Right lobe of liver (tissue), 6 donors: ENCODE results near the gene CCDC190. TPM values are rescaled to one million over a fixed set of nuclear protein-coding genes. Genes with fewer than 3 reads are reported as not detected.

ENCODE experiments used
- ATAC-seq, 4 donors: fragments of 200-7000 bp; cut with Tn5 transposase; one replicate each; pipeline ENCODE4 v1.9.1; 2020; ENCODE audit warnings: mild to moderate bottlenecking in 4 of 4, moderate library complexity in 4 of 4
- DNase-seq, 3 donors: peaks; one replicate each; pipeline ENCODE4 v3.0.0-alpha.2; 2020
- H3K27ac ChIP-seq, 3 donors: fragments of 200-600 bp; one replicate each; pipeline ENCODE4 v1.8.0; 2022
- H3K27me3 ChIP-seq, 2 donors: fragments of 200-600 bp; one replicate each; pipeline ENCODE4 v1.8.0; 2022
- H3K36me3 ChIP-seq, 4 donors: fragments of 200-600 bp; sonication (generic) in 1 of 4; one replicate each; pipeline versions ENCODE4 v1.5.1 to v1.8.0; 2017 to 2022; ENCODE audit warnings: control low read depth in 1 of 4
- H3K4me1 ChIP-seq, 4 donors: fragments of 200-600 bp; sonication (generic) in 1 of 4; one replicate each; pipeline versions ENCODE4 v1.5.1 to v1.8.0; 2017 to 2022; ENCODE audit warnings: control low read depth in 1 of 4
- H3K4me3 ChIP-seq, 3 donors: fragments of 200-600 bp; one replicate each; pipeline ENCODE4 v1.8.0; 2022
- H3K9me3 ChIP-seq, 4 donors: fragments of 200-600 bp; sonication (generic) in 1 of 4; one replicate each; pipeline versions ENCODE4 v1.5.1 to v1.8.0; 2017 to 2022; ENCODE audit warnings: control low read depth in 1 of 4
- POLR2A ChIP-seq: fragments of 450-650 bp; IDR thresholded peaks from one replicate; pipeline ENCODE4 v1.6.1; 2017; ENCODE audit warnings: antibody characterized with exemption, mild to moderate bottlenecking
- WGBS: methylation state at CpG from one replicate; pipeline ENCODE4 v1.1.6; 2018; ENCODE audit warnings: low coverage, low lambda C conversion rate; ENCODE audit not compliant: insufficient coverage; ENCODE audit errors: missing lambda C conversion rate; 5-methylcytosine and 5-hydroxymethylcytosine counted together
- intact Hi-C, 2 donors: fragments of 100-400 bp; cut with DNase I; formaldehyde crosslinking; loops; one replicate each; pipeline versions ENCODE4 v1.11.2 to v1.14.1; 2022
- total RNA-seq, 6 experiments: library from RNA; depleted of rRNA in 2 of 6; stranded (reverse); fragments of >200 nt in 2 of 6; fragmentation: NEBNext Ultra II Directional in 3 of 6; extraction: Animal tissue kit (Norgen Biotek cat#: 25700) in 3 of 6; gene quantifications; one replicate each; pipeline versions ENCODE4 v1.1.0 to v1.2.4, GENCODE V29; 2016 to 2023
- TF ChIP-seq, protein P1 (sequence below), 4 donors: fragments of 200-600 bp in 3 of 4; fragments of 450-650 bp in 1 of 4; IDR thresholded peaks; one replicate each; pipeline versions ENCODE4 v1.5.1 to v1.8.0; 2016 to 2022; ENCODE audit warnings: antibody characterized with exemption in 4 of 4, mild to moderate bottlenecking in 2 of 4
- donor health status: DM: no; HTN: yes; CAD: no.
- donor health status: DM: no; HTN: no; CAD: no.
- donor health status: DM: no; HTN: no; CAD: no.
- donor health status: DM: no; HTN: yes; CAD: no.
- donor health status: DM: no; HTN: yes; CAD: no.

Gene CCDC190
- total RNA-seq, 6 experiments from 2014 or later: not detected

DNA sequence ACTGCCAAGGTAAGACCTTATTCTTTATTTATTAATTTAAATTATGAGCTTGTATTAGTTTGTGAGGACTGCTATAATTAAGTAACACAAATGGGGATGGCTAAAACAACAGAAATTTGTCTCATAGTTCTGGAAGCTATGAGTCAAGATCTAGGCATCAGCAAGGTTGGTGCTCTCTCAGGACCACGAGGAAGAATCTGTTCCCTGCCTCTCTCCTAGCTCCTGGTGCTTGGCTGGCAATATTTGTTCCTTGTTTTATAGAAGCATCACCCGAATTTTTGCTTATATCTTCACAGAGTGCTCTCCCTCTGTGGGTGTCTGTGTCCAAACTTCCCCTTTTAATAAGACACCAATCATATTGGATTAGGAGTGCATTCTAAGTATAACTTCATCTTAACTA is 41.4 kb upstream of the CCDC190 start:
- intact Hi-C loops: no loop called here
- Histone ChIP-seq H3K9me3 (no peaks in the 10 kb centered on the region), H3K27ac (no peak overlapping the region), H3K4me1 (no peaks in the 10 kb centered on the region), H3K27me3 (no peaks in the 10 kb centered on the region), H3K36me3 (no peaks in the 10 kb centered on the region), H3K4me3 (no peak overlapping the region)
- DNase-seq: no peak
- ATAC-seq: no peak
- 31% methylated on average over 2 of the region's 2 CpGs for WGBS
- TF ChIP-seq, protein P1, sequence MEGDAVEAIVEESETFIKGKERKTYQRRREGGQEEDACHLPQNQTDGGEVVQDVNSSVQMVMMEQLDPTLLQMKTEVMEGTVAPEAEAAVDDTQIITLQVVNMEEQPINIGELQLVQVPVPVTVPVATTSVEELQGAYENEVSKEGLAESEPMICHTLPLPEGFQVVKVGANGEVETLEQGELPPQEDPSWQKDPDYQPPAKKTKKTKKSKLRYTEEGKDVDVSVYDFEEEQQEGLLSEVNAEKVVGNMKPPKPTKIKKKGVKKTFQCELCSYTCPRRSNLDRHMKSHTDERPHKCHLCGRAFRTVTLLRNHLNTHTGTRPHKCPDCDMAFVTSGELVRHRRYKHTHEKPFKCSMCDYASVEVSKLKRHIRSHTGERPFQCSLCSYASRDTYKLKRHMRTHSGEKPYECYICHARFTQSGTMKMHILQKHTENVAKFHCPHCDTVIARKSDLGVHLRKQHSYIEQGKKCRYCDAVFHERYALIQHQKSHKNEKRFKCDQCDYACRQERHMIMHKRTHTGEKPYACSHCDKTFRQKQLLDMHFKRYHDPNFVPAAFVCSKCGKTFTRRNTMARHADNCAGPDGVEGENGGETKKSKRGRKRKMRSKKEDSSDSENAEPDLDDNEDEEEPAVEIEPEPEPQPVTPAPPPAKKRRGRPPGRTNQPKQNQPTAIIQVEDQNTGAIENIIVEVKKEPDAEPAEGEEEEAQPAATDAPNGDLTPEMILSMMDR (IDR thresholded peaks at IDR 0.05): no peak
- TF ChIP-seq POLR2A: no peak

DNA sequence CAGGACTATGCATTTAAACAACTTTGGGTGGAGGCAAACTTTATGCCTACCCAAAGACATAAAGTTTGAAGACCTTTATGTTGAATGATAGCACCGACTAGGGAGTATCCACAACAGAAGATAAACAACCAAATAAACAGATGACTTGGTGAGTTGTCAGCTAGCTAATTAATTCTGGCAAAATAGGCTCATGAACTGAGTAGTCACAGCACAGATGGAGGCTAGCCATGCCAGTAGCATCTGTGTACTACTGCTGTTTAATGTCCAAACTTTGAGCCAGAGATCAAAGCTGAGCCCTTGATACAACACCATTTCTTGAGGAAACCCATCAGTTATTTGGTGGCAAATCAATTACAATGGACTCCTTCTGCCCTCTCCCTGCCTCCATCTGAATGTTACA is 40.3 kb upstream of the CCDC190 start:
- TF ChIP-seq POLR2A: no peak
- TF ChIP-seq, protein P1 (IDR thresholded peaks at IDR 0.05): no peak
- Histone ChIP-seq H3K4me3 (no peak overlapping the region), H3K36me3 (no peaks in the 10 kb centered on the region), H3K27ac (no peak overlapping the region), H3K4me1 (no peaks in the 10 kb centered on the region), H3K9me3 (no peaks in the 10 kb centered on the region), H3K27me3 (no peaks in the 10 kb centered on the region)
- DNase-seq (no peak), ATAC-seq (no peak)
- intact Hi-C loops: no loop called here
- WGBS: 53% methylated on average over 1 of the region's 1 CpG

DNA sequence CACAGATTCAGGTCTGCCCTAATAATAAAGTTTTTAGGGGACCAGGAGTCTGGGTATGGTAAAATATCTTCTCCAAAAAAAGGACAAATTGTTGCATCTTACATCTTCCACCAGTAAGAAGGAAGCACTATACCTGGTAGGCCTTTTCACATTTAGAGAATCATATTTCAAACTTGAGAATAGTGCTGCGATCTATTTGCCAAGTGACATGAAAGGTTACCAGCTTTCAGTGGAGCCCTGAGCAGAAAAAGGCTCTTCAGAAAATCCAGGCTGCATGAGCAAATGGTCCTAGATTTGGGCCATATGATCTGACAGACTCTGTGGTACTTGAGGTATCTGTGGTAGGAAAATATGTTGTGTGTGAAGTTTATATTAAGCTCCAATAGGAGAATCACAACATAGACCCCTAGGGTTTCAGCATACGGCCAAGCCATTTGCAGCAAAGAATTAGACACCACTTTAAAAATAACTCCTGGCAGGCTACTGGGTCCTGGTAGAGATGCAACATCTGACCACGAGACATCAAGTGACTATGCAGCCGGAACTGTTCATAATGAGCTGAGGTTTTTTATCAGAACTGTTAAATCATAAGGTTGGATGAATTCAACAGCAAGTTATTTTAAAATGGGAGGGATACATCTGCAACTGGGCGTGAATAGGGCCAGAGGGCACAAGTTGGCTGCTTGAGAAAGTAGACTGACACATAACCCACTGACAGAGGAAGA is 38.6 kb upstream of the CCDC190 start:
- no peak overlapping the region for H3K4me3 ChIP-seq
- no peaks in the 10 kb centered on the region for H3K27me3 ChIP-seq
- WGBS: 45% methylated on average over 4 of the region's 5 CpGs
- no peak for TF ChIP-seq POLR2A
- TF ChIP-seq, protein P1 (IDR thresholded peaks at IDR 0.05): no peak
- intact Hi-C loops: no loop called here
- H3K4me1 ChIP-seq: no peaks in the 10 kb centered on the region
- H3K27ac ChIP-seq: no peak overlapping the region
- ATAC-seq (no peak), DNase-seq (no peak)
- H3K9me3 ChIP-seq: no peaks in the 10 kb centered on the region
- no peaks in the 10 kb centered on the region for H3K36me3 ChIP-seq

DNA sequence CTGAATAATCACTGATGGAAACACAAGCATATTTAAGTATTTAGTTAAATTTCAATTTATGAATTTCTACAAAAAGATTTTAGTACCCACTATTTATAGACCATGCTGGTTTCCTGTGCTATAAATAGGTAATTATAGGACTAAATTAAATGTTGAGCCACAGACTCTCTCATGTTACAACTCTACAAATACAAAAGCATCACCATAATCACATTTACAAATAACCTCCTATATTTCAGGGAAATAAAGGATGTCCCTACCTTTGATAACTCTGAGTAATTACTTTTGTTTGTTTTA is 32.6 kb upstream of the CCDC190 start:
- H3K27me3 ChIP-seq: no peaks in the 10 kb centered on the region
- no peaks in the 10 kb centered on the region for H3K9me3 ChIP-seq
- no peaks in the 10 kb centered on the region for H3K4me1 ChIP-seq
- ATAC-seq (no peak), DNase-seq (no peak)
- TF ChIP-seq POLR2A: no peak
- TF ChIP-seq, protein P1 (IDR thresholded peaks at IDR 0.05): no peak
- no peak overlapping the region for H3K27ac ChIP-seq
- H3K36me3 ChIP-seq: no peaks in the 10 kb centered on the region
- H3K4me3 ChIP-seq: no peak overlapping the region
- intact Hi-C loops: no loop called here
